Ovary (tissue), 3 donors: Measurements from ENCODE around the gene SGO2.

ENCODE experiments used
- CTCF ChIP-seq, 3 donors: fragments of 450-650 bp in 2 of 3; fragments of 200-600 bp in 1 of 3; IDR thresholded peaks; one replicate each; pipeline versions ENCODE4 v1.5.1 to v1.8.0; 2016 to 2022; ENCODE audit warnings: antibody characterized with exemption in 3 of 3, mild to moderate bottlenecking in 1 of 3
- POLR2A ChIP-seq: fragments of 450-650 bp; IDR thresholded peaks from one replicate; pipeline ENCODE4 v1.6.1; 2017; ENCODE audit warnings: antibody characterized with exemption, mild to moderate bottlenecking, moderate library complexity
- donor health status: DM: no; HTN: no; CAD: no.

GRCh38 chr2:200622106-200622505 lies 96.1 kb downstream of the SGO2 start:
- TF ChIP-seq CTCF (IDR thresholded peaks at IDR 0.05) (no peak), POLR2A (no peak)
